GM18499 (cell line): ENCODE results near the gene SYTL1.
"Not testable (repeated sequence)": the region's sequence is repeated elsewhere in the genome, so short reads cannot be mapped to it uniquely, and the experiment has no call there.

Experiments
- ATAC-seq: cut with Tn5 transposase; IDR thresholded peaks from one replicate; pipeline ENCODE4 v1.9.1; 2021; ENCODE audit warnings: moderate number of reproducible peaks; ENCODE audit not compliant: insufficient read depth, unreplicated experiment

The SYTL1 gene

GRCh38 chr1:27381969-27382762 lies 40.3 kb downstream of the SYTL1 start:
- no peak for ATAC-seq

DNA sequence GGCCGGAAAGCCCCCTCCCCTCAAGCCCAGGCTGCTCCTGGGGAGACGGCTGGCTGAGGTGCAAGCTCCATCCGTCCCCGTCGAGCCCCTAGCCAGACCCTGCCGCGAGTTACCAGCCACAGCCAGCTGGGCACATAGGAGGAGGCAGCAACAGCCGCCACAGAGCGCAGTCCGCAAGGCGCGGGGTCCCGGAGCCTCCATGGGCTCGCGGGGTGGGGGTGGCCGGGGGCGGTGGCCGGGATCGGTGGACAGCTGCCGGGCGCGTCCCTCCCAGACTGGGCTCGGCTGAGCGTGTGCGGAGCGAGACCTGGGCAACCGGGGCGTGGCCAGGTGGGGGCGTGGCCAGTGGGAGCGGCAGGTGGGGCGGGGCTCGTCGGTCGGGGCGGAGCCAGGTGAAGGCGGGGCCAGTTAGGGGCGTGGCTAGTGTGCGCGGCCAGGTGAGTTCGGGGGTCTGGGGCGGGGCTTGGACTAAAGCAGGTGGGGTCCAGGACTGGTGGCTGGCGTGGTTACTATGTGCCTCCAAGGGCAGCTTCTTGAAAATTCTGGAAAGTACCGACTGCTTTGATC lies 41.3 kb downstream of the SYTL1 start, which contains the start of gene CD164L2:
TSS of gene CD164L2 (minus strand) at position 295 of the 567 bp plus-strand sequence. CDS start at position 201, 94 bp downstream.
- no peak for ATAC-seq

GRCh38 chr1:27383661-27384060 lies 41.8 kb downstream of the SYTL1 start:
- ATAC-seq, result no peak

DNA sequence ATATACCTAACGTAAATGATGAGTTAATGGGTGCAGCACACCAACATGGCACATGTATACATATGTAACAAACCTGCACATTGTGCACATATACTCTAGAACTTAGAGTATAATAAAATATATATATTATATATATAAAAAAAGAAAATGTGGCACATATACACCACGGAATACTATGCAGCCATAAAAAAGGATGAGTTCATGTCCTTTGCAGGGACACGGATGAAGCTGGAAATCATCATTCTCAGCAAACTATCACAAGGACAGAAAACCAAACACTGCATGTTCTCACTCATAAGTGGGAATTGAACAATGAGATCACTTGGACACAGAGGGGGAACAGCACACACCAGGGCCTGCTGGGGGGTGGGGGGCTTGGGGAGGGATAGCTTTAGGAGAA lies 43.0 kb downstream of the SYTL1 start:
- ATAC-seq, result not testable (repeated sequence)

DNA sequence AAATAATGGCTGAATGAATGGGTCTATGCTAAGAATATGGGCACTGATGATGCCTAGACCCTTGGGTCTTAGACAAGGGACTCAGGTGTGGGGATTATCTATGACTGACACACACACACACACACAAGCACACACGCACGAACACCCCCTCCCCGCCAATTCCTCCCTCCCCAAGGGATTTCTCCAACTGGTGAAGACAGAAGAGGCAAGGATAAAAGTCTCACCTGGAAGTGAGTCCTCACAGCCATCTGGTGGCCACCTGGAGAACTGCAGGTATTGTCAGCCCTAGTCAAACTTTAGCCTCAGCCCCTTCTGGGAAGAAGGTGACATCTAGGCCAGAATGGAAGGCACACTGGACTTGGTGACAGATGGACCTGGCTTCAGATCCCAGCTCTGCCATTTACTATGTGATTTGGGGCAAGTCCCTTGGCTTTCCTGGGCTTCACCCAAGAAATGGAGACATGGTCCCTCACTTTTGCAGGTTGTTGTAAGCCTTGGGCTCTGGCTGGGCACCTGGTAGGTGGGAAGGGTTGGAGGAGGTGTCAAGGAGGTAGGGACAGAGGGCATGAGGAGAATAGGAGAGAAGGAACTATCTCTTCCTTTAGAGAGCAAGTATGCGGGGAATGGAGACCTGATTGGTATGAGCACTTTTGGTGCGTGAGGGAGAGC lies 46.6 kb downstream of the SYTL1 start:
- ATAC-seq, result no peak

- ATAC-seq, result no peak
Measured at GRCh38 chr1:27391511-27392095, 49.8 kb downstream of the SYTL1 start.

DNA sequence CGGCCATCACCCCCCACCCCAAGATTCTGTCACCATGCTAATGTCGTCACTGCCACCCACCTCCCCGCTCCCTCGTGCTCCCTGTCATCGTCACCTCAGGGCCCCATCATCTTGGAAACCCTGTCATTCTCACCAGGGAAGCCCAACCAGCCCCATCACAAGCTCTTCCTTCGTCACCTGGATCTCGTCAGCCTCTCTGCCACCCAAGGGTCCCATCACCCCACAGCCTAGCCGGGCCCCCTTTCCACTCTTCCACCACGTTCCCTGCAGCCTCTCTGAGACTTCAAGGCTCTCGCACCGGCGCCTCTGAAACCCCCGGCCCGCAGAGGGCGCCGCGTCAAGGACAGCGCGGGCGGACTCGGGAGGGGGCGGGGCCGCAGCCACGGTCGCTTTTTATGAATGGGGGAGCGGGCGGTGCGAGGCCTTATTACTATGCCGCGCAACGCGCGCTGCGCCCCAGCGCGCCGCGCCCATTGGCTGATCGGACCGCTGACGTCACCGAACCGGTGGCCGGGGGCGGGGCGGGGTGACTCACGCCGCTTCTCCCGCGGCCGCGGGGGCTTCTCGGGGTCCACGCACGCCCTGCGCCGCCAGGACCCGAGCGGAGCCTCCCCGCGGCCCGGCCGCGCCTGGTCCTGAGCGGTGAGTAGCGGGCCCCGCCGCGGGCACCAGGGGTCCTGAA lies 50.4 kb downstream of the SYTL1 start, which contains the start of gene GPR3:
TSS of gene GPR3 (plus strand) at position 527 of the 682 bp plus-strand sequence. CDS start 1,177 bp downstream, outside the sequence.
- no peak for ATAC-seq

GRCh38 chr1:27392778-27393635 lies 51.2 kb downstream of the SYTL1 start:
- no peak for ATAC-seq

DNA sequence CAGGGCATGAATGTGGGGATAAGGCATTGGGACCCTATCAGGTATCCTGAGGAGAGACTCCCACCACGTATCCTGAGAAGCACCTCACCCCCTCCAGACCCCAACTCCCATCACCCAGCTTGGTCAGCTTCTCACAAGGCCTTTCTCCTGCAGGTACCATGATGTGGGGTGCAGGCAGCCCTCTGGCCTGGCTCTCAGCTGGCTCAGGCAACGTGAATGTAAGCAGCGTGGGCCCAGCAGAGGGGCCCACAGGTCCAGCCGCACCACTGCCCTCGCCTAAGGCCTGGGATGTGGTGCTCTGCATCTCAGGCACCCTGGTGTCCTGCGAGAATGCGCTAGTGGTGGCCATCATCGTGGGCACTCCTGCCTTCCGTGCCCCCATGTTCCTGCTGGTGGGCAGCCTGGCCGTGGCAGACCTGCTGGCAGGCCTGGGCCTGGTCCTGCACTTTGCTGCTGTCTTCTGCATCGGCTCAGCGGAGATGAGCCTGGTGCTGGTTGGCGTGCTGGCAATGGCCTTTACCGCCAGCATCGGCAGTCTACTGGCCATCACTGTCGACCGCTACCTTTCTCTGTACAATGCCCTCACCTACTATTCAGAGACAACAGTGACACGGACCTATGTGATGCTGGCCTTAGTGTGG lies 51.9 kb downstream of the SYTL1 start:
- no peak for ATAC-seq

DNA sequence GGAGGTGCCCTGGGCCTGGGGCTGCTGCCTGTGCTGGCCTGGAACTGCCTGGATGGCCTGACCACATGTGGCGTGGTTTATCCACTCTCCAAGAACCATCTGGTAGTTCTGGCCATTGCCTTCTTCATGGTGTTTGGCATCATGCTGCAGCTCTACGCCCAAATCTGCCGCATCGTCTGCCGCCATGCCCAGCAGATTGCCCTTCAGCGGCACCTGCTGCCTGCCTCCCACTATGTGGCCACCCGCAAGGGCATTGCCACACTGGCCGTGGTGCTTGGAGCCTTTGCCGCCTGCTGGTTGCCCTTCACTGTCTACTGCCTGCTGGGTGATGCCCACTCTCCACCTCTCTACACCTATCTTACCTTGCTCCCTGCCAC lies 52.4 kb downstream of the SYTL1 start:
- no peak for ATAC-seq

DNA sequence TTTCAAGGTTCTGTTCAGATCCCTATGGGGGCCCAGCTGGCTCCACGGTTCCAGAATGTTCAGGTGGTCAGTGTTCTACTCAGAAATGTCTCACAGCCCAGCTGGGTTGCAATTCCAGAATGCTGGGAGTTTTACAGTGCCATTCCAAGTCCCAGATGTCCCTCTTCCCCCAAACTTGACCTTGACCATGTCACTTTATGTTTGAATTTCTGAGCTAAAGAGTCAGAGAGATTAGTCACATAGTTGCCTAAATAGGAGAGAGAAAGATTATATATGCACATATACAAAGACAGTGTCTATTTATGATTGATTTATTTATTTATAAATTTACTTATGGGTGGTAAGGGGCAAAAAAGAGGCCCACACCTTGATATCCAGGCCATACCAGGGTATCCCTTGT lies 53.1 kb downstream of the SYTL1 start:
- ATAC-seq, result no peak

- no peak for ATAC-seq
Measured at GRCh38 chr1:27395441-27396195, 53.8 kb downstream of the SYTL1 start.

- no peak for ATAC-seq
Measured at GRCh38 chr1:27397110-27397509, 55.3 kb downstream of the SYTL1 start.

DNA sequence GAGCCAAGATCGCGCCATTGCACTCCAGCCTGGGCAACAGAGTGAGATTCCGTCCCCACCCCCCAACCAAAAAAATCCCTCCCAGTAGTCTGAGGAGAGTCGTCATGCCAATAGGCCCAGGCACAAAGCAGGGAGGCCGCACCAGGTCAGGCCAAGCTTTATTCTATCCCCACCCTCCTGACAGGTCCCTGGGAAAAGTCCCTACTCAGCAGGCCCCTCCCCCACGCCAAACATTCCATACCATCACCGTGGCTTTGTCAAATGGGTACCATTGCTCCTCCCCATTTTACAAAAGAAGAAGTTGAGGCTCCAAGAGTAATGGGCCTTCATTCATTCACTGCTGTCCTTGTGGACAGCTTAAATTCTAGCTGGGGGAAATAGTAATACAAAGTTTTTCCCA lies 55.9 kb downstream of the SYTL1 start:
- ATAC-seq, result no peak

DNA sequence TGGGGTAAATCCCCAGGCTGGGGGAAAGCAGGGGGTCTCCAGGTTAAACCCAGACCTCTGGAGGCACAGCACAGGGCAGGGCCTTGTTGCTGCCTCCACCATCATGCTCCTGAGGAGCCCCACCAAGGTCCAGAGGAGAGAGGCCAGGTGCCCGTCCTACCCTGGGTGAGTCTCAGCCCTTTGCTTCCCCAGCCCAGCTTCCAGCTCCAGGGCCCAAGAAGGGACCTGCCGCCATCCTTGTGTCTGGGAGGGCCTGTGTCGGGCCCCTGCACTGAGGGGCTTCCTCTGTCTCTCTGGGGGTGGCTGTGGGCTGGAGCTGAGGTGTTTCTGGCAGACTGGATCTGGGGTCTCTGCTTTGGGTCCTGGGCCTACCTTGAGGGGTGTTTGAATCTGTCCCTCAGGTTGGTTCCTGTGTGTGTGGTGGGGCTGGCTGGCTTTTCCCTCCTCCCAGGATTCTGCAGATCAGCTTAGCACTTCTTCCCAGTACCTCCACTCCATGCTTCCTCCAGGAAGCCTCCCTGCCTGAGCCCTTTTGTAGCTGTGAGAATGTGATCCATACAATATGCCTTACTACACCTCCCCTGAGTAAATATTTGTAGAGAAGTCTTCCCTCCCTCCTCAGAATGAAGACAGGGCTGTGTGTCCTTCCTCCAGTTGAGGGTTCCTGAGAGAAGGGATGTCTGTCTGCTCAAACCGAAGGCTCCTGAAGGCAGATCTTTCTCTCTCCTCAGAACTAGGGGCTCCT lies 56.8 kb downstream of the SYTL1 start:
- no peak for ATAC-seq

- ATAC-seq, result no peak
Measured at GRCh38 chr1:27399251-27400025, 57.6 kb downstream of the SYTL1 start.
